UCSD-AML1 (cell line): ENCODE measurements around the gene CUBN.

Experiments
- DNase-seq: peaks from one replicate; lab custom pipeline; 2025; ENCODE audit not compliant: unreplicated experiment; lab: John Stamatoyannopoulos, UW

Gene CUBN

GRCh38 chr10:16954280-16955030, 175.2 kb downstream of the CUBN start:
- DNase-seq = no peak

- no peak for DNase-seq
Observed at GRCh38 chr10:16953270-16953669, 176.3 kb downstream of the CUBN start.

GRCh38 chr10:16952610-16953009, 177.0 kb downstream of the CUBN start:
- no peak for DNase-seq

- DNase-seq = no peak
Observed at GRCh38 chr10:16952080-16952479, 177.5 kb downstream of the CUBN start.

GRCh38 chr10:16950656-16951601, 178.7 kb downstream of the CUBN start:
- DNase-seq = no peak

- no peak for DNase-seq
Observed at GRCh38 chr10:16949816-16950215, 179.8 kb downstream of the CUBN start.

- DNase-seq = no peak
Observed at GRCh38 chr10:16948361-16948760, 181.2 kb downstream of the CUBN start.

- no peak for DNase-seq
Observed at GRCh38 chr10:16947069-16947468, 182.5 kb downstream of the CUBN start.

- no peak for DNase-seq
Observed at GRCh38 chr10:16945593-16945992, 184.0 kb downstream of the CUBN start.

GRCh38 chr10:16944986-16945385, 184.6 kb downstream of the CUBN start:
- no peak for DNase-seq

- DNase-seq = no peak
Observed at GRCh38 chr10:16944402-16944801, 185.2 kb downstream of the CUBN start.

GRCh38 chr10:16943295-16944285, 186.0 kb downstream of the CUBN start:
- no peak for DNase-seq

- DNase-seq = no peak
Observed at GRCh38 chr10:16942381-16943078, 187.1 kb downstream of the CUBN start.

GRCh38 chr10:16941870-16942269, 187.7 kb downstream of the CUBN start:
- no peak for DNase-seq

GRCh38 chr10:16941067-16941466, 188.5 kb downstream of the CUBN start:
- no peak for DNase-seq

GRCh38 chr10:16938952-16939351, 190.7 kb downstream of the CUBN start:
- DNase-seq = no peak

GRCh38 chr10:16934461-16934860, 195.2 kb downstream of the CUBN start:
- DNase-seq = no peak

- DNase-seq = no peak
Observed at GRCh38 chr10:16933783-16934182, 195.8 kb downstream of the CUBN start.

GRCh38 chr10:16931930-16932329, 197.7 kb downstream of the CUBN start:
- DNase-seq = no peak

- no peak for DNase-seq
Observed at GRCh38 chr10:16930540-16930939, 199.1 kb downstream of the CUBN start.
